Measurements from ENCODE around the gene KCNK7.
A peak's percentile ranks its signal among the peaks of the same experiment; 100 is the strongest.

DNA sequence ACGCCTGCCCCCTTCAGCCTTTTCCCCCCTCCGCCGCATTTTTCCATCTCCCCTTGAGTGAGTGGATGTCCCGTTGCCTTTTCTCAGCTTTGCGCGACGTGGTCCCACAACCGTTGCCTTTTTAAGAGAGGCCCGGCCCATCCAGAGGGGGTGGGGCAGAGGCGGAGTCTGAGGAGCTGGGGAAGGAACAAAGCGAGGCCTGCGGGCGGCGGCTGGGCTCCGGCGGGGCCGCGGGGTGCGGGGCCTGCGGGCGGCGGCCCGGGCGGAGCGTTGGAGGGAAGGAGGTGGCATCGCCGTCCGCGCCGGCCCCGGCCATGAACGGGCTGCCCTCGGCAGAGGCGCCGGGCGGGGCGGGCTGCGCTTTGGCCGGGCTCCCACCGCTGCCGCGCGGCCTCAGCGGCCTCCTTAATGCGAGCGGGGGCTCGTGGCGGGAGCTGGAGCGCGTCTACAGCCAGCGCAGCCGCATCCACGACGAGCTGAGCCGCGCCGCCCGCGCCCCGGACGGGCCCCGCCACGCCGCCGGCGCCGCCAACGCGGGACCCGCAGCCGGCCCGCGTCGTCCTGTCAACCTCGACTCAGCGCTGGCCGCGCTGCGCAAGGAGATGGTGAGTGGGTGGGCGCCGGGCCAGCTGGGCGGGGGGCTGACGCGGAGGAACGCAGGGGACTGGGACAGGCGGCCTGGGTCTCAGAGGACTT, 23.1 kb downstream of the KCNK7 start, which contains the start of gene FAM89B:
- peak; percentile 50 to 64 for TF ChIP-seq POLR2AphosphoS5 (IDR thresholded peaks at IDR 0.05; ENCODE audit: insufficient read depth in 1 of 2, low read depth in 1 of 2)
- TF ChIP-seq POLR2A (IDR thresholded peaks at IDR 0.05) = peak in 1 of 2 donors; percentile 77
